GM23338 (cell line): ENCODE results near the gene UBA1. TPM values are rescaled to one million over a fixed set of nuclear protein-coding genes. Genes with fewer than 3 reads are reported as not detected.

ENCODE experiments used
- ATAC-seq: fragments of 200-7000 bp; cut with Tn5 transposase; 3 replicates; pipeline ENCODE4 v1.9.1; 2020
- DNase-seq: peaks from one replicate; pipeline ENCODE4 v3.0.0-alpha.2; 2015; ENCODE audit warnings: low spot score
- H2AFZ ChIP-seq: fragments of 200-600 bp; sonication (generic); 2 replicates; pipeline ENCODE4 v1.8.0; 2016; ENCODE audit warnings: antibody characterized with exemption, mild to moderate bottlenecking, moderate library complexity
- H3F3A ChIP-seq: fragments of 200-600 bp; sonication (generic); replicated peaks from 2 replicates; pipeline ENCODE4 v1.8.0; 2017; ENCODE audit warnings: antibody characterized with exemption, mixed run types, low read depth
- H3K27ac ChIP-seq: fragments of 200-600 bp; sonication (generic); 2 replicates; pipeline ENCODE4 v1.6.1; 2016; ENCODE audit warnings: low read depth
- H3K27me3 ChIP-seq: fragments of 200-600 bp; sonication (generic); 2 replicates; pipeline ENCODE4 v1.8.0; 2016; ENCODE audit warnings: mild to moderate bottlenecking, mixed run types, moderate library complexity; ENCODE audit not compliant: insufficient read depth
- H3K36me3 ChIP-seq: fragments of 200-600 bp; sonication (generic); 2 replicates; pipeline ENCODE4 v1.8.0; 2016; ENCODE audit warnings: mild to moderate bottlenecking; ENCODE audit not compliant: insufficient read depth
- H3K4me1 ChIP-seq: fragments of 200-600 bp; sonication (generic); 2 replicates; pipeline ENCODE4 v1.8.0; 2016; ENCODE audit warnings: mild to moderate bottlenecking, moderate library complexity; ENCODE audit not compliant: insufficient read depth
- H3K4me2 ChIP-seq: fragments of 200-600 bp; sonication (generic); 2 replicates; pipeline ENCODE4 v1.7.1; 2017; ENCODE audit warnings: mixed run types
- H3K4me3 ChIP-seq: fragments of 200-600 bp; sonication (generic); 2 replicates; pipeline ENCODE4 v1.6.1; 2016; ENCODE audit warnings: mixed run types
- H3K79me2 ChIP-seq: fragments of 200-600 bp; sonication (generic); replicated peaks from 2 replicates; pipeline ENCODE4 v1.8.0; 2017; ENCODE audit warnings: mild to moderate bottlenecking; ENCODE audit not compliant: insufficient read depth
- H3K9me2 ChIP-seq: fragments of 200-600 bp; sonication (generic); 2 replicates; pipeline ENCODE4 v1.8.0; 2017; ENCODE audit not compliant: insufficient read depth
- H4K20me1 ChIP-seq: fragments of 200-600 bp; sonication (generic); replicated peaks from 2 replicates; pipeline ENCODE4 v1.8.0; 2017; ENCODE audit warnings: mild to moderate bottlenecking; ENCODE audit not compliant: insufficient read depth
- H3K27ac Mint-ChIP-seq: 2 replicates; pipeline ENCODE4 v1.8.0; 2020; ENCODE audit warnings: inconsistent platforms, mild to moderate bottlenecking, moderate library complexity, mixed read lengths
- H3K27me3 Mint-ChIP-seq: 3 replicates; pipeline ENCODE4 v1.8.0; 2022; ENCODE audit warnings: low read depth, mild to moderate bottlenecking, moderate library complexity, mixed read lengths, inconsistent platforms; ENCODE audit not compliant: insufficient read depth, poor library complexity
- H3K36me3 Mint-ChIP-seq: 3 replicates; pipeline ENCODE4 v1.8.0; 2021; ENCODE audit warnings: low read depth, mild to moderate bottlenecking, inconsistent platforms, moderate library complexity, mixed read lengths
- H3K4me1 Mint-ChIP-seq: 3 replicates; pipeline ENCODE4 v1.8.0; 2020; ENCODE audit warnings: mild to moderate bottlenecking, inconsistent platforms, mixed read lengths
- H3K4me3 Mint-ChIP-seq: 3 replicates; pipeline ENCODE4 v1.8.0; 2021; ENCODE audit warnings: moderate library complexity, mild to moderate bottlenecking, inconsistent platforms, mixed read lengths
- H3K9me3 Mint-ChIP-seq: 3 replicates; pipeline ENCODE4 v1.8.0; 2020; ENCODE audit warnings: moderate library complexity, mild to moderate bottlenecking, inconsistent platforms, mixed read lengths
- CREB1 ChIP-seq: fragments of 250-450 bp; sonication (Bioruptor Pico); IDR thresholded peaks from 2 replicates; pipeline ENCODE4 v1.5.0; 2020; ENCODE audit warnings: low read depth, mild to moderate bottlenecking, moderate library complexity
- ZNF114 ChIP-seq: fragments of 250-450 bp; sonication (Bioruptor Pico); IDR thresholded peaks from 2 replicates; pipeline ENCODE4 v1.5.0; 2020; ENCODE audit warnings: mild to moderate bottlenecking, moderate library complexity
- ZNF331 ChIP-seq: fragments of 250-450 bp; sonication (Bioruptor Pico); IDR thresholded peaks from 2 replicates; pipeline ENCODE4 v1.5.0; 2020; ENCODE audit warnings: low read depth, mild to moderate bottlenecking, moderate library complexity
- polyA plus RNA-seq: library from polyadenylated mRNA; unstranded; fragments of >200 nt; fragmentation: Nextera tagmentation; extraction: Ambion mirVana; gene quantifications from 2 replicates; pipeline ENCODE4 v1.2.1, GENCODE V29; 2016
- total RNA-seq: library from RNA; depleted of rRNA; stranded (reverse); fragments of >200 nt; shearing (Covaris generic); gene quantifications from 2 replicates; pipeline ENCODE4 v1.2.3, GENCODE V29; 2014
- TF ChIP-seq, protein P1 (sequence below): IDR thresholded peaks from 2 replicates; pipeline ENCODE4 v1.6.1; 2016; ENCODE audit warnings: antibody characterized with exemption
- TF ChIP-seq, protein P2 (sequence below): fragments of 250-450 bp; sonication (Bioruptor Pico); IDR thresholded peaks from 2 replicates; pipeline ENCODE4 v1.5.0; 2020; ENCODE audit warnings: mild to moderate bottlenecking, moderate library complexity
- TF ChIP-seq, protein P3 (sequence below), 2 experiments: fragments of 200-600 bp in 1 of 2; sonication (generic) in 1 of 2; conservative IDR thresholded peaks; 2 replicates each; pipeline versions ENCODE4 v1.5.1 to v1.6.1; 2016 to 2017; ENCODE audit warnings: antibody characterized with exemption in 2 of 2, low read depth in 2 of 2, mild to moderate bottlenecking in 2 of 2, moderate library complexity in 1 of 2

The UBA1 gene
- total and polyA plus RNA-seq, 2 experiments from 2014 or later, result 104 to 377 TPM

DNA sequence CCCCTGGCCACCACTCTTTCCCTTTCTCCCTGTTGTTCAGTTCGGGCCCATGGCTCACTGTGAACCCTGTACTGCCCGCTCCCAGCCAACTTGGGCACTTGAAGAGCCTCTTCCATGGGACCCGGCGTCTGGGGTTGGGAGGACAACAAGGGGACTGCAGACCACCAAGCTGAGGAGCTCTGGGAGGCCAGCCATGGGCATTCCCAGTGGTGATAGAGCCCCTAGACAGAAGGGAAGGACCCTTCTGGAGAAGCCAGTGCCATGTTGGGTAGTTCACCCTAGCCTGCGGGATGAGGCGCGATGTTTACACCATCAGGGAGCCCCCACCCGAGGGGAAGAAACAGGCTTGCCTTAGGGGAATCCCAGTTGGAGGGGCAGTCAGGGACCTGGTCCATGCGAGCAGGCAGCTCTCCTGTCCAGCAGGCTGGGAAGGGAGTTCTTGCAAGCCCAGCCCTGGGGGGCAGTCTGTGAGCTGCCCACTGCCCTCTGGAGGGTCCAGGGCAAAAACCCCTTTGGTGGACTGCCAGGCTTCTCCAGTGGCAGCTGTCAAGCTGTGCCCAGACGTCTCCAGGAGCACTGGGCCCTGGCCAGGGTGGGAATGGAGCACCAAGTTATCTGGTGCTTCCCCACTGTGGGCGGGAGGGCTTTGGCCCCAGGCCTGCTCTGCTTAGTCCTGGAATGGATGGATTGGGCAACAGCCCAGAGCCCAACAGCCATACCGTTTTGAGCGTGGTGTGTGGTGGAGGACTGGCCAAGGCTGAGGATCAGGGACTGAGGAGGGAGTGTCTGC lies 23.7 kb upstream of the UBA1 start:
- Histone ChIP-seq H3K4me2 (no peak overlapping the region), H4K20me1 (no peaks in the 10 kb centered on the region), H2AFZ (no peak overlapping the region), H3K4me1 (no peaks in the 10 kb centered on the region), H3K27me3 (no peaks in the 10 kb centered on the region), H3K27ac (no peak overlapping the region), H3F3A (no peaks in the 10 kb centered on the region), H3K36me3 (no peaks in the 10 kb centered on the region), H3K79me2 (peaks cover 14% of the 10 kb centered on the region; the same call in 1 of the 2 replicates), H3K4me3 (no peak overlapping the region), H3K9me2 (no peaks in the 10 kb centered on the region)
- peaks cover 25% of the 10 kb centered on the region for H3K36me3 Mint-ChIP-seq
- DNase-seq (no peak), ATAC-seq (no peak)
- TF ChIP-seq ZNF114 (CRISPR knock-in tag), result no peak
- no peaks in the 10 kb centered on the region; the same call in 2 of the 3 replicates for H3K9me3 Mint-ChIP-seq
- no peaks in the 10 kb centered on the region; the same call in 2 of the 3 replicates for H3K4me1 Mint-ChIP-seq
- no peak overlapping the region for H3K27ac Mint-ChIP-seq
- no peak overlapping the region for H3K4me3 Mint-ChIP-seq
- H3K27me3 Mint-ChIP-seq, result peaks cover 3% of the 10 kb centered on the region

DNA sequence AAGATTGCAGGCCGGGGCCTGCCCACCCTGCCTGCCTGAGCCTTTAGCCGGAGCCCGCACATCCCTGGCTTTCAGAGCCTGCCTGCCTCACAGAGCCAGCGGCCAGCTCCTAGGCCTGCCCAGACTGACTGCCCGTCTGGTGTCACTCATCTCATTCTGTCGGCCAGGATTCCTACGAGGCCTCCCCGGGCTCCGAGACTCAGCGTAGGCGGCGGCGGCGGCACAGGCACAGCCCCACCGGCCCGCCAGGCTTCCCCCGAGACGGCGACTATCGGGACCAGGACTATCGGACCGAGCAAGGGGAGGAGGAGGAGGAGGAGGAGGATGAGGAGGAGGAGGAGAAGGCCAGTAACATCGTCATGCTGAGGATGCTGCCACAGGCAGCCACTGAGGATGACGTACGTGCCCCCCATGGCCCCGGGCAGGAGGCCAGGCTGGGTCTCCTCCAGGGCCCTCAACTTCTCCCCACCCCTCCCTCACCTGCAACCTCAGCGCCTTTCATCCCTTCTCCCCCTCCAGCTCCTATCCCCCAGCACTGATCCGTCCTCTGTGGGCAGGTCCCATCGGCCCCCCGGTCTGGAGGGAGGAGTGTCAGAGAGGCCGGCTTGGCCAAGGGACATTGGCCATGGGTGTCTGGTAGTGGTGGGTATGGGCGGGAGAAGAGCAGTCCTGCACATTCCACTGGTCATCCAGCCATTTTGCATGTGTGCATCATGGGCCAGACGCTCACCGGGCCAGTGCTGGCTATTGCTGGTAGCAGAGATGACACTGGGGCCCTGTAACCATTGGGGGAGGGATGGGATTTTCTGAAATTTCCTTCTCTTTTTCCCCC lies 22.6 kb upstream of the UBA1 start:
- Mint-ChIP-seq H3K36me3 (peaks cover 27% of the 10 kb centered on the region), H3K4me3 (no peak overlapping the region), H3K27ac (no peak overlapping the region), H3K9me3 (no peaks in the 10 kb centered on the region; the same call in 2 of the 3 replicates), H3K27me3 (peaks cover 5% of the 10 kb centered on the region), H3K4me1 (no peaks in the 10 kb centered on the region; the same call in 2 of the 3 replicates)
- no peaks in the 10 kb centered on the region for H3K9me2 ChIP-seq
- no peaks in the 10 kb centered on the region for H4K20me1 ChIP-seq
- no peak overlapping the region for H3K27ac ChIP-seq
- H2AFZ ChIP-seq, result no peak overlapping the region
- H3F3A ChIP-seq, result no peaks in the 10 kb centered on the region
- no peaks in the 10 kb centered on the region for H3K4me1 ChIP-seq
- H3K27me3 ChIP-seq, result no peaks in the 10 kb centered on the region
- DNase-seq, result no peak
- H3K79me2 ChIP-seq, result peaks cover 8% of the 10 kb centered on the region; the same call in 1 of the 2 replicates
- no peak overlapping the region for H3K4me3 ChIP-seq
- ATAC-seq, result no peak
- no peak overlapping the region for H3K4me2 ChIP-seq
- H3K36me3 ChIP-seq, result no peaks in the 10 kb centered on the region
- TF ChIP-seq, protein P1, sequence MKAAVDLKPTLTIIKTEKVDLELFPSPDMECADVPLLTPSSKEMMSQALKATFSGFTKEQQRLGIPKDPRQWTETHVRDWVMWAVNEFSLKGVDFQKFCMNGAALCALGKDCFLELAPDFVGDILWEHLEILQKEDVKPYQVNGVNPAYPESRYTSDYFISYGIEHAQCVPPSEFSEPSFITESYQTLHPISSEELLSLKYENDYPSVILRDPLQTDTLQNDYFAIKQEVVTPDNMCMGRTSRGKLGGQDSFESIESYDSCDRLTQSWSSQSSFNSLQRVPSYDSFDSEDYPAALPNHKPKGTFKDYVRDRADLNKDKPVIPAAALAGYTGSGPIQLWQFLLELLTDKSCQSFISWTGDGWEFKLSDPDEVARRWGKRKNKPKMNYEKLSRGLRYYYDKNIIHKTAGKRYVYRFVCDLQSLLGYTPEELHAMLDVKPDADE, result no peak
- TF ChIP-seq, protein P2, sequence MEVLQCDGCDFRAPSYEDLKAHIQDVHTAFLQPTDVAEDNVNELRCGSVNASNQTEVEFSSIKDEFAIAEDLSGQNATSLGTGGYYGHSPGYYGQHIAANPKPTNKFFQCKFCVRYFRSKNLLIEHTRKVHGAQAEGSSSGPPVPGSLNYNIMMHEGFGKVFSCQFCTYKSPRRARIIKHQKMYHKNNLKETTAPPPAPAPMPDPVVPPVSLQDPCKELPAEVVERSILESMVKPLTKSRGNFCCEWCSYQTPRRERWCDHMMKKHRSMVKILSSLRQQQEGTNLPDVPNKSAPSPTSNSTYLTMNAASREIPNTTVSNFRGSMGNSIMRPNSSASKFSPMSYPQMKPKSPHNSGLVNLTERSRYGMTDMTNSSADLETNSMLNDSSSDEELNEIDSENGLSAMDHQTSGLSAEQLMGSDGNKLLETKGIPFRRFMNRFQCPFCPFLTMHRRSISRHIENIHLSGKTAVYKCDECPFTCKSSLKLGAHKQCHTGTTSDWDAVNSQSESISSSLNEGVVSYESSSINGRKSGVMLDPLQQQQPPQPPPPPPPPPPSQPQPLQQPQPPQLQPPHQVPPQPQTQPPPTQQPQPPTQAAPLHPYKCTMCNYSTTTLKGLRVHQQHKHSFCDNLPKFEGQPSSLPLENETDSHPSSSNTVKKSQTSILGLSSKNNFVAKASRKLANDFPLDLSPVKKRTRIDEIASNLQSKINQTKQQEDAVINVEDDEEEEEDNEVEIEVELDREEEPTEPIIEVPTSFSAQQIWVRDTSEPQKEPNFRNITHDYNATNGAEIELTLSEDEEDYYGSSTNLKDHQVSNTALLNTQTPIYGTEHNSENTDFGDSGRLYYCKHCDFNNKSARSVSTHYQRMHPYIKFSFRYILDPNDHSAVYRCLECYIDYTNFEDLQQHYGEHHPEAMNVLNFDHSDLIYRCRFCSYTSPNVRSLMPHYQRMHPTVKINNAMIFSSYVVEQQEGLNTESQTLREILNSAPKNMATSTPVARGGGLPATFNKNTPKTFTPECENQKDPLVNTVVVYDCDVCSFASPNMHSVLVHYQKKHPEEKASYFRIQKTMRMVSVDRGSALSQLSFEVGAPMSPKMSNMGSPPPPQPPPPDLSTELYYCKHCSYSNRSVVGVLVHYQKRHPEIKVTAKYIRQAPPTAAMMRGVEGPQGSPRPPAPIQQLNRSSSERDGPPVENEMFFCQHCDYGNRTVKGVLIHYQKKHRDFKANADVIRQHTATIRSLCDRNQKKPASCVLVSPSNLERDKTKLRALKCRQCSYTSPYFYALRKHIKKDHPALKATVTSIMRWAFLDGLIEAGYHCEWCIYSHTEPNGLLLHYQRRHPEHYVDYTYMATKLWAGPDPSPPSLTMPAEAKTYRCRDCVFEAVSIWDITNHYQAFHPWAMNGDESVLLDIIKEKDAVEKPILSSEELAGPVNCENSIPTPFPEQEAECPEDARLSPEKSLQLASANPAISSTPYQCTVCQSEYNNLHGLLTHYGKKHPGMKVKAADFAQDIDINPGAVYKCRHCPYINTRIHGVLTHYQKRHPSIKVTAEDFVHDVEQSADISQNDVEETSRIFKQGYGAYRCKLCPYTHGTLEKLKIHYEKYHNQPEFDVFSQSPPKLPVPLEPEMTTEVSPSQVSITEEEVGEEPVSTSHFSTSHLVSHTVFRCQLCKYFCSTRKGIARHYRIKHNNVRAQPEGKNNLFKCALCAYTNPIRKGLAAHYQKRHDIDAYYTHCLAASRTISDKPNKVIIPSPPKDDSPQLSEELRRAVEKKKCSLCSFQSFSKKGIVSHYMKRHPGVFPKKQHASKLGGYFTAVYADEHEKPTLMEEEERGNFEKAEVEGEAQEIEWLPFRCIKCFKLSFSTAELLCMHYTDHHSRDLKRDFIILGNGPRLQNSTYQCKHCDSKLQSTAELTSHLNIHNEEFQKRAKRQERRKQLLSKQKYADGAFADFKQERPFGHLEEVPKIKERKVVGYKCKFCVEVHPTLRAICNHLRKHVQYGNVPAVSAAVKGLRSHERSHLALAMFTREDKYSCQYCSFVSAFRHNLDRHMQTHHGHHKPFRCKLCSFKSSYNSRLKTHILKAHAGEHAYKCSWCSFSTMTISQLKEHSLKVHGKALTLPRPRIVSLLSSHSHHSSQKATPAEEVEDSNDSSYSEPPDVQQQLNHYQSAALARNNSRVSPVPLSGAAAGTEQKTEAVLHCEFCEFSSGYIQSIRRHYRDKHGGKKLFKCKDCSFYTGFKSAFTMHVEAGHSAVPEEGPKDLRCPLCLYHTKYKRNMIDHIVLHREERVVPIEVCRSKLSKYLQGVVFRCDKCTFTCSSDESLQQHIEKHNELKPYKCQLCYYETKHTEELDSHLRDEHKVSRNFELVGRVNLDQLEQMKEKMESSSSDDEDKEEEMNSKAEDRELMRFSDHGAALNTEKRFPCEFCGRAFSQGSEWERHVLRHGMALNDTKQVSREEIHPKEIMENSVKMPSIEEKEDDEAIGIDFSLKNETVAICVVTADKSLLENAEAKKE (CRISPR knock-in tag), result no peak
- TF ChIP-seq, protein P3, sequence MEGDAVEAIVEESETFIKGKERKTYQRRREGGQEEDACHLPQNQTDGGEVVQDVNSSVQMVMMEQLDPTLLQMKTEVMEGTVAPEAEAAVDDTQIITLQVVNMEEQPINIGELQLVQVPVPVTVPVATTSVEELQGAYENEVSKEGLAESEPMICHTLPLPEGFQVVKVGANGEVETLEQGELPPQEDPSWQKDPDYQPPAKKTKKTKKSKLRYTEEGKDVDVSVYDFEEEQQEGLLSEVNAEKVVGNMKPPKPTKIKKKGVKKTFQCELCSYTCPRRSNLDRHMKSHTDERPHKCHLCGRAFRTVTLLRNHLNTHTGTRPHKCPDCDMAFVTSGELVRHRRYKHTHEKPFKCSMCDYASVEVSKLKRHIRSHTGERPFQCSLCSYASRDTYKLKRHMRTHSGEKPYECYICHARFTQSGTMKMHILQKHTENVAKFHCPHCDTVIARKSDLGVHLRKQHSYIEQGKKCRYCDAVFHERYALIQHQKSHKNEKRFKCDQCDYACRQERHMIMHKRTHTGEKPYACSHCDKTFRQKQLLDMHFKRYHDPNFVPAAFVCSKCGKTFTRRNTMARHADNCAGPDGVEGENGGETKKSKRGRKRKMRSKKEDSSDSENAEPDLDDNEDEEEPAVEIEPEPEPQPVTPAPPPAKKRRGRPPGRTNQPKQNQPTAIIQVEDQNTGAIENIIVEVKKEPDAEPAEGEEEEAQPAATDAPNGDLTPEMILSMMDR (conservative IDR thresholded peaks at IDR 0.05; ENCODE audit: low read depth in 2 of 2), result no peak
- TF ChIP-seq CREB1 (CRISPR knock-in tag) (no peak), ZNF331 (CRISPR knock-in tag) (no peak)
